Endothelial cell of umbilical vein (primary cell): ENCODE results near the gene SMOC1. TPM values are rescaled to one million over a fixed set of nuclear protein-coding genes. Genes with fewer than 3 reads are reported as not detected.

Experiments used
- BruUV-seq: library from RNA; stranded (reverse); fragments of 400-500 nt; replicated peaks from 2 replicates; lab custom pipeline; 2021; lab: Mats Ljungman, UMichigan
- CTCF ChIA-PET: fragments of 300-600, 350-600 bp; sonication (Branson Sonifier 250); formaldehyde crosslinking; loops from one replicate; lab custom pipeline; 2021; ENCODE audit warnings: antibody characterized with exemption, inconsistent platforms; lab: Charles Lee
- POLR2A ChIA-PET: fragments of 300-600, 350-600 bp; sonication (Branson Sonifier 250); formaldehyde crosslinking; loops from one replicate; lab custom pipeline; 2021; ENCODE audit warnings: antibody characterized with exemption, inconsistent platforms; lab: Charles Lee
- DNase-seq: peaks from one replicate; pipeline ENCODE4 v3.0.0-alpha.2; 2011; ENCODE audit warnings: low read depth, low spot score
- FAIRE-seq: peaks from 2 replicates; lab custom pipeline; 2011; peaks lifted over from hg19 to GRCh38; lab: Jason Lieb, UNC
- H2AFZ ChIP-seq: 2 replicates; pipeline ENCODE4 v1.6.0; 2012; ENCODE audit warnings: low read depth, low read length, control low read depth, inconsistent platforms
- H3K27ac ChIP-seq: 2 replicates; pipeline ENCODE4 v1.5.1; 2011; ENCODE audit warnings: low read depth, mild to moderate bottlenecking, control low read depth, low read length, moderate library complexity; ENCODE audit not compliant: insufficient read depth
- H3K27me3 ChIP-seq, 2 experiments: 2 replicates each; pipeline versions ENCODE4 v1.6.0 to v1.6.1; 2011; ENCODE audit warnings: low read length in 2 of 2, mixed read lengths in 1 of 2; ENCODE audit not compliant: control insufficient read depth in 2 of 2, insufficient read depth in 2 of 2
- H3K36me3 ChIP-seq, 2 experiments: 2 replicates in 1 of 2; 3 replicates in 1 of 2; pipeline ENCODE4 v1.5.1; 2011; ENCODE audit warnings: low read length in 2 of 2, mild to moderate bottlenecking in 1 of 2, moderate library complexity in 1 of 2; ENCODE audit not compliant: control insufficient read depth in 2 of 2, insufficient read depth in 2 of 2; ENCODE audit errors: extremely low read depth in 1 of 2
- H3K4me1 ChIP-seq: 3 replicates; pipeline ENCODE4 v1.5.1; 2011; ENCODE audit warnings: mild to moderate bottlenecking, low read length; ENCODE audit not compliant: control insufficient read depth, insufficient read depth; ENCODE audit errors: extremely low read depth
- H3K4me2 ChIP-seq: 2 replicates; pipeline ENCODE4 v1.6.1; 2011; ENCODE audit warnings: low read length, control low read depth, mixed read lengths; ENCODE audit not compliant: insufficient read depth
- H3K4me3 ChIP-seq, 3 experiments: fragments of 200-600 bp in 1 of 3; sonication (generic), shearing (Covaris generic) in 1 of 3; replicated peaks in 1 of 3; 2 replicates each; pipeline ENCODE4 v1.5.1; 2011 to 2016; ENCODE audit warnings: control low read depth in 3 of 3, low read length in 3 of 3, mild to moderate bottlenecking in 2 of 3, inconsistent platforms in 1 of 3, low read depth in 1 of 3, moderate library complexity in 1 of 3; ENCODE audit not compliant: insufficient read depth in 1 of 3
- H3K79me2 ChIP-seq: 2 replicates; pipeline ENCODE4 v1.6.0; 2012; ENCODE audit warnings: low read length, inconsistent platforms; ENCODE audit not compliant: control insufficient read depth, insufficient read depth
- H3K9ac ChIP-seq: replicated peaks from 2 replicates; pipeline ENCODE3; 2011; ENCODE audit warnings: low read length, control low read depth; ENCODE audit not compliant: insufficient read depth; ENCODE audit errors: extremely low read depth
- H3K9me1 ChIP-seq: replicated peaks from 3 replicates; pipeline ENCODE4 v1.6.0; 2011; ENCODE audit warnings: mild to moderate bottlenecking, low read length; ENCODE audit not compliant: control insufficient read depth, insufficient read depth; ENCODE audit errors: extremely low read depth
- H3K9me3 ChIP-seq: replicated peaks from 2 replicates; pipeline ENCODE4 v1.5.1; 2012; ENCODE audit warnings: low read length, inconsistent platforms; ENCODE audit not compliant: control insufficient read depth, insufficient read depth
- H4K20me1 ChIP-seq: replicated peaks from 2 replicates; pipeline ENCODE3; 2011; ENCODE audit warnings: mild to moderate bottlenecking, low read length; ENCODE audit not compliant: control insufficient read depth, insufficient read depth; ENCODE audit errors: extremely low read depth
- CTCF ChIP-seq, 2 donors: IDR thresholded peaks; 1 replicate in 1 of 2; 2 replicates in 1 of 2; pipeline ENCODE4 v1.5.1; 2011; ENCODE audit warnings: low read length in 2 of 2, mild to moderate bottlenecking in 2 of 2, moderate library complexity in 2 of 2, control low read depth in 1 of 2, inconsistent platforms in 1 of 2, low read depth in 1 of 2; ENCODE audit not compliant: insufficient read depth in 1 of 2; ENCODE audit errors: extremely low read depth in 1 of 2
- EZH2 ChIP-seq: IDR thresholded peaks from 2 replicates; pipeline ENCODE4 v1.6.1; 2012; ENCODE audit warnings: borderline replicate concordance, low read depth, mild to moderate bottlenecking, moderate library complexity, low read length, inconsistent platforms; ENCODE audit not compliant: severe bottlenecking
- FOS ChIP-seq: IDR thresholded peaks from 2 replicates; pipeline ENCODE4 v1.6.1; 2011; ENCODE audit warnings: mild to moderate bottlenecking, low read length, moderate library complexity, borderline replicate concordance; ENCODE audit not compliant: insufficient read depth
- GATA2 ChIP-seq: IDR thresholded peaks from 2 replicates; pipeline ENCODE4 v1.7.0; 2011; ENCODE audit warnings: low read depth, mild to moderate bottlenecking, moderate library complexity, mixed read lengths, low read length; ENCODE audit not compliant: insufficient read length, insufficient read depth
- JUN ChIP-seq: IDR thresholded peaks from 2 replicates; pipeline ENCODE4 v1.6.1; 2011; ENCODE audit warnings: borderline replicate concordance, low read depth; ENCODE audit not compliant: insufficient read length, insufficient read depth
- MAX ChIP-seq: IDR thresholded peaks from 2 replicates; pipeline ENCODE4 v1.6.1; 2011; ENCODE audit not compliant: insufficient read depth, insufficient read length
- MYC ChIP-seq: IDR thresholded peaks from one replicate; pipeline ENCODE4 v1.6.1; 2011; ENCODE audit warnings: mild to moderate bottlenecking, low read depth, low read length
- POLR2A ChIP-seq: IDR thresholded peaks from 2 replicates; pipeline ENCODE4 v1.6.1; 2012; ENCODE audit warnings: low read depth, mild to moderate bottlenecking, control low read depth, low read length
- POLR2AphosphoS5 ChIP-seq: IDR thresholded peaks from 2 replicates; pipeline ENCODE4 v1.6.1; 2012; ENCODE audit warnings: low read depth, mild to moderate bottlenecking, control low read depth, low read length, moderate library complexity; ENCODE audit not compliant: insufficient read depth
- dilution Hi-C: fragments of 300-500 bp; cut with MboI; formaldehyde crosslinking; loops from one replicate; pipeline ENCODE4 v1.15.0; 2019; ENCODE audit warnings: low sequenced_read_pairs; ENCODE audit not compliant: extremely low pct_ligation_motif_present
- intact Hi-C: fragments of 100-400 bp; cut with micrococcal nuclease; formaldehyde crosslinking; loops from one replicate; pipeline ENCODE4 v1.10.0; 2022
- polyA plus RNA-seq, 4 experiments: library from polyadenylated mRNA; depleted of rRNA in 3 of 4; stranded (reverse) in 3 of 4; unstranded in 1 of 4; fragments of >200 nt; gene quantifications; 2 replicates each; pipeline versions ENCODE4 v1.2.1 to v1.2.3, GENCODE V29; 2011 to 2012; ENCODE audit warnings: missing spikeins in 1 of 4
- total RNA-seq: library from RNA; stranded (reverse); gene quantifications from 2 replicates; pipeline ENCODE4 v1.2.3, GENCODE V29; 2021

SMOC1 gene
- total and polyA plus RNA-seq, 2 donors (not counting 3 experiments of a cell fraction or from before 2014, with no cell fraction given): 0.97 to 1.1 TPM

- H3K27me3 ChIP-seq: no peaks in the 10 kb centered on the region
- peak overlapping the region; percentile 57 for H2AFZ ChIP-seq
- POLR2A ChIA-PET: no interaction called here
- peak; percentile 62 for DNase-seq
- no peak overlapping the region for H3K4me3 ChIP-seq
- no peaks in the 10 kb centered on the region for H3K9me1 ChIP-seq
- dilution Hi-C loops: no loop called here
- no peaks in the 10 kb centered on the region for H4K20me1 ChIP-seq
- H3K36me3 ChIP-seq: no peaks in the 10 kb centered on the region
- H3K27ac ChIP-seq: no peak overlapping the region
- peaks cover 2% of the 10 kb centered on the region for H3K4me1 ChIP-seq
- H3K79me2 ChIP-seq: no peaks in the 10 kb centered on the region
- no peak for FAIRE-seq
- no peaks in the 10 kb centered on the region for H3K9me3 ChIP-seq
- H3K4me2 ChIP-seq: no peak overlapping the region
- CTCF ChIA-PET: interaction anchor here (1.1 to 8.8 kb wide), 5 partner anchors 7 to 290 kb away, joined by 3 to 69 read pairs (median 7); partner anchors contain the start of gene SMOC1
- intact Hi-C loops: no loop called here
- TF ChIP-seq FOS: no peak
- TF ChIP-seq MAX: peak; percentile 57
- no peak for TF ChIP-seq POLR2A
- peak; percentile 49 for TF ChIP-seq JUN
- TF ChIP-seq MYC: no peak
- TF ChIP-seq GATA2: no peak
- TF ChIP-seq POLR2AphosphoS5: no peak
- no peak for TF ChIP-seq EZH2
- no peak for TF ChIP-seq CTCF (IDR thresholded peaks at IDR 0.05; ENCODE audit: extremely low read depth in 1 of 2, insufficient read depth in 1 of 2, low read depth in 1 of 2, low read length in 2 of 2)
- no TSS peak for BruUV-seq
- no peak overlapping the region for H3K9ac ChIP-seq
Measured at GRCh38 chr14:70020352-70021170, 141.3 kb downstream of the SMOC1 start.
